Body of pancreas (tissue), 4 donors: ENCODE measurements around the gene NCAM2.

ENCODE experiments used
- CTCF ChIP-seq, 7 experiments: fragments of 450-650 bp in 4 of 7; fragments of 200-600 bp in 3 of 7; sonication (generic) in 3 of 7; IDR thresholded peaks; one replicate each; pipeline ENCODE4 v1.5.1; 2016 to 2019; ENCODE audit warnings: antibody characterized with exemption in 7 of 7
- POLR2A ChIP-seq, 3 donors: fragments of 450-650 bp; IDR thresholded peaks; one replicate each; pipeline ENCODE4 v1.6.1; 2016; ENCODE audit warnings: antibody characterized with exemption in 3 of 3, mild to moderate bottlenecking in 2 of 3

GRCh38 chr21:21046063-21046462 is 47.9 kb downstream of the NCAM2 start:
- TF ChIP-seq CTCF (IDR thresholded peaks at IDR 0.05) (no peak), POLR2A (IDR thresholded peaks at IDR 0.05) (no peak)
